H1 (cell line): ENCODE measurements around the gene ATP2C1. TPM values are rescaled to one million over a fixed set of nuclear protein-coding genes. Genes with fewer than 3 reads are reported as not detected.

Experiments used
- HDAC2 ChIP-seq, 2 experiments: fragments of 300-600 bp in 1 of 2; sonication (generic) in 1 of 2; IDR thresholded peaks; 2 replicates each; pipeline ENCODE4 v1.6.1; 2011 to 2012; ENCODE audit warnings: low read depth in 2 of 2, low read length in 2 of 2, mild to moderate bottlenecking in 2 of 2, moderate library complexity in 2 of 2, borderline replicate concordance in 1 of 2, inconsistent platforms in 1 of 2
- KDM4A ChIP-seq: IDR thresholded peaks from one replicate; pipeline ENCODE4 v1.7.1; 2012; ENCODE audit warnings: low read depth, mild to moderate bottlenecking, moderate library complexity, low read length, inconsistent platforms; ENCODE audit not compliant: severe bottlenecking
- polyA plus RNA-seq, 7 experiments: library from polyadenylated mRNA; depleted of rRNA in 3 of 7; stranded (reverse) in 5 of 7; unstranded in 2 of 7; fragments of >200 nt in 5 of 7; fragments of 200-250 nt in 2 of 7; gene quantifications; 1 replicate in 5 of 7; 2 replicates in 1 of 7; 4 replicates in 1 of 7; pipeline versions ENCODE4 v1.2.1 to v1.2.3, GENCODE V29; 2011 to 2013; ENCODE audit warnings: missing spikeins in 2 of 7, mixed read lengths in 2 of 7
- total RNA-seq: library from RNA; stranded (reverse); fragmentation: NEBNext Ultra II Directional; extraction: Animal tissue kit (Norgen Biotek cat#: 25700); gene quantifications from 2 replicates; pipeline ENCODE4 v1.2.1, GENCODE V29; 2021

Gene ATP2C1
- total and polyA plus RNA-seq, 2 of the 8 experiments (the other 6 are each of a cell fraction or from before 2014, with no cell fraction given) = 50.7 to 68.5 TPM

GRCh38 chr3:130897316-130897715, 3.4 kb downstream of the ATP2C1 start (continued):
- TF ChIP-seq HDAC2 (IDR thresholded peaks at IDR 0.05; ENCODE audit: borderline replicate concordance in 1 of 2, low read depth in 2 of 2, low read length in 2 of 2) (no peak), KDM4A (no peak)
